Measurements from ENCODE around the gene HSD17B11.
"Not testable (repeated sequence)": the region's sequence is repeated elsewhere in the genome, so short reads cannot be mapped to it uniquely, and the experiment has no call there.

Gene HSD17B11

GRCh38 chr4:87391576-87392054, 627 bp upstream of the HSD17B11 start:
- no peak for DNase-seq

GRCh38 chr4:87390551-87390890, 467 bp downstream of the HSD17B11 start:
- CTCF ChIA-PET: interaction anchor here (0.8 to 1.6 kb wide), 6 partner anchors 13 to 462 kb away, joined by 3 to 7 read pairs (median 4); partner anchors contain the start of gene NUDT9
- H3K9me3 Mint-ChIP-seq: peaks cover 2% of the 10 kb centered on the region
- peak overlapping the region; percentile 74 for H3K27ac Mint-ChIP-seq
- DNase-seq: no peak
- peaks cover 13% of the 10 kb centered on the region for H3K36me3 Mint-ChIP-seq
- H3K27me3 Mint-ChIP-seq: peaks cover 11% of the 10 kb centered on the region
- H3K4me3 Mint-ChIP-seq: peak overlapping the region; percentile 88
- peaks cover 41% of the 10 kb centered on the region for H3K4me1 Mint-ChIP-seq

More at GRCh38 chr4:87391576-87392054, 627 bp upstream of the HSD17B11 start:
- Mint-ChIP-seq H3K36me3 (peaks cover 12% of the 10 kb centered on the region), H3K4me1 (peaks cover 38% of the 10 kb centered on the region), H3K9me3 (peaks cover 2% of the 10 kb centered on the region), H3K4me3 (peak overlapping the region; percentile 88), H3K27ac (peak overlapping the region; percentile 74), H3K27me3 (peaks cover 11% of the 10 kb centered on the region)
- CTCF ChIA-PET: interaction anchor here (0.7 to 1.6 kb wide), 6 partner anchors 10 to 401 kb away, joined by 3 to 7 read pairs (median 4); partner anchors contain the start of gene NUDT9

- H3K9me3 Mint-ChIP-seq, DNase-seq, H3K27me3 Mint-ChIP-seq: not testable (repeated sequence)
- H3K36me3 Mint-ChIP-seq: peaks cover 16% of the 10 kb centered on the region
- CTCF ChIA-PET: interaction anchor here (1.3 to 1.4 kb wide), 3 partner anchors 13 to 462 kb away, joined by 3 to 7 read pairs (median 7); no protein-coding TSS in a partner anchor
- peak overlapping the region; percentile 74 for H3K27ac Mint-ChIP-seq
- H3K4me3 Mint-ChIP-seq: peak overlapping the region; percentile 88
- H3K4me1 Mint-ChIP-seq: peaks cover 42% of the 10 kb centered on the region
Observed at GRCh38 chr4:87390055-87390454, 933 bp downstream of the HSD17B11 start.

GRCh38 chr4:87388901-87389300, 2.1 kb downstream of the HSD17B11 start:
- H3K9me3 Mint-ChIP-seq: peaks cover 2% of the 10 kb centered on the region
- CTCF ChIA-PET: interaction anchor here (0.7 to 1.5 kb wide), 3 partner anchors 8 to 33 kb away, joined by 3 to 5 read pairs (median 3); partner anchors contain the start of gene NUDT9
- peaks cover 42% of the 10 kb centered on the region for H3K4me1 Mint-ChIP-seq
- H3K36me3 Mint-ChIP-seq: peaks cover 21% of the 10 kb centered on the region
- H3K27ac Mint-ChIP-seq: no peak overlapping the region
- peak overlapping the region; percentile 88 for H3K4me3 Mint-ChIP-seq
- DNase-seq: no peak
- H3K27me3 Mint-ChIP-seq: peaks cover 6% of the 10 kb centered on the region

GRCh38 chr4:87387237-87387636, 3.8 kb downstream of the HSD17B11 start:
- Mint-ChIP-seq H3K27me3 (peaks cover 6% of the 10 kb centered on the region), H3K9me3 (peaks cover 2% of the 10 kb centered on the region), H3K27ac (no peak overlapping the region), H3K36me3 (peaks cover 29% of the 10 kb centered on the region), H3K4me3 (no peak overlapping the region), H3K4me1 (peaks cover 42% of the 10 kb centered on the region)
- no peak for DNase-seq
- CTCF ChIA-PET: interaction anchor here (0.8 to 1.1 kb wide), 2 partner anchors 9 to 11 kb away, joined by 3 read pairs; no protein-coding TSS in a partner anchor

GRCh38 chr4:87384466-87385132, 6.4 kb downstream of the HSD17B11 start:
- H3K4me3 Mint-ChIP-seq, DNase-seq, H3K9me3 Mint-ChIP-seq, H3K27me3 Mint-ChIP-seq, H3K27ac Mint-ChIP-seq, CTCF ChIA-PET: not testable (repeated sequence)
- peaks cover 36% of the 10 kb centered on the region for H3K36me3 Mint-ChIP-seq
- peaks cover 28% of the 10 kb centered on the region for H3K4me1 Mint-ChIP-seq

- H3K36me3 Mint-ChIP-seq: peaks cover 31% of the 10 kb centered on the region
- no peak overlapping the region for H3K27ac Mint-ChIP-seq
- peaks cover 2% of the 10 kb centered on the region for H3K9me3 Mint-ChIP-seq
- no peak for DNase-seq
- peaks cover 15% of the 10 kb centered on the region for H3K4me1 Mint-ChIP-seq
- no peak overlapping the region for H3K4me3 Mint-ChIP-seq
- CTCF ChIA-PET: no interaction called here
- H3K27me3 Mint-ChIP-seq: no peaks in the 10 kb centered on the region
Observed at GRCh38 chr4:87382931-87383330, 8.1 kb downstream of the HSD17B11 start.

- CTCF ChIA-PET: interaction anchor here (1.2 kb wide), 1 partner anchor 43 kb away, joined by 3 read pairs; no protein-coding TSS in a partner anchor
- no peak for DNase-seq
- Mint-ChIP-seq H3K27ac (no peak overlapping the region), H3K27me3 (no peaks in the 10 kb centered on the region), H3K36me3 (peaks cover 25% of the 10 kb centered on the region), H3K4me3 (no peak overlapping the region), H3K4me1 (peaks cover 9% of the 10 kb centered on the region), H3K9me3 (peaks cover under 1% of the 10 kb centered on the region)
Observed at GRCh38 chr4:87382116-87382515, 8.9 kb downstream of the HSD17B11 start.

- DNase-seq: no peak
- Mint-ChIP-seq H3K27me3 (no peaks in the 10 kb centered on the region), H3K4me1 (no peaks in the 10 kb centered on the region), H3K27ac (no peak overlapping the region), H3K36me3 (peaks cover 7% of the 10 kb centered on the region), H3K9me3 (no peaks in the 10 kb centered on the region), H3K4me3 (no peak overlapping the region)
- CTCF ChIA-PET: interaction anchor here (0.7 to 4.2 kb wide), 3 partner anchors 10 to 87 kb away, joined by 3 to 47 read pairs (median 7); partner anchors contain the start of gene HSD17B11
Observed at GRCh38 chr4:87377816-87378215, 13.2 kb downstream of the HSD17B11 start.

- H3K27me3 Mint-ChIP-seq: no peaks in the 10 kb centered on the region
- H3K4me1 Mint-ChIP-seq: no peaks in the 10 kb centered on the region
- no peak overlapping the region for H3K4me3 Mint-ChIP-seq
- peaks cover 11% of the 10 kb centered on the region for H3K36me3 Mint-ChIP-seq
- DNase-seq: no peak
- no peaks in the 10 kb centered on the region for H3K9me3 Mint-ChIP-seq
- CTCF ChIA-PET: interaction anchor here (0.6 to 4.2 kb wide), 25 partner anchors 11 to 1788 kb away, joined by 3 to 47 read pairs (median 4); partner anchors contain the start of genes HSD17B11 and NUDT9
- H3K27ac Mint-ChIP-seq: no peak overlapping the region
Observed at GRCh38 chr4:87375719-87376291, 15.2 kb downstream of the HSD17B11 start.

GRCh38 chr4:87370068-87370467, 20.9 kb downstream of the HSD17B11 start:
- Mint-ChIP-seq H3K4me1 (no peaks in the 10 kb centered on the region), H3K4me3 (no peak overlapping the region), H3K36me3 (peaks cover 30% of the 10 kb centered on the region), H3K27me3 (no peaks in the 10 kb centered on the region), H3K27ac (no peak overlapping the region), H3K9me3 (no peaks in the 10 kb centered on the region)
- CTCF ChIA-PET: interaction anchor here (1.2 kb wide), 1 partner anchor 16 kb away, joined by 4 read pairs; no protein-coding TSS in a partner anchor
- no peak for DNase-seq

GRCh38 chr4:87366521-87367162, 24.3 kb downstream of the HSD17B11 start:
- DNase-seq: no peak
- H3K4me1 Mint-ChIP-seq: no peaks in the 10 kb centered on the region
- CTCF ChIA-PET: no interaction called here
- H3K27ac Mint-ChIP-seq: no peak overlapping the region
- no peak overlapping the region for H3K4me3 Mint-ChIP-seq
- H3K27me3 Mint-ChIP-seq: no peaks in the 10 kb centered on the region
- no peaks in the 10 kb centered on the region for H3K9me3 Mint-ChIP-seq
- peaks cover 43% of the 10 kb centered on the region for H3K36me3 Mint-ChIP-seq

GRCh38 chr4:87365348-87365747, 25.6 kb downstream of the HSD17B11 start:
- H3K36me3 Mint-ChIP-seq: peaks cover 41% of the 10 kb centered on the region
- H3K4me3 Mint-ChIP-seq: no peak overlapping the region
- no peak overlapping the region for H3K27ac Mint-ChIP-seq
- no peak for DNase-seq
- H3K9me3 Mint-ChIP-seq: no peaks in the 10 kb centered on the region
- no peaks in the 10 kb centered on the region for H3K27me3 Mint-ChIP-seq
- H3K4me1 Mint-ChIP-seq: no peaks in the 10 kb centered on the region
- CTCF ChIA-PET: interaction anchor here (0.7 kb wide), 1 partner anchor 101 kb away, joined by 3 read pairs; no protein-coding TSS in a partner anchor

GRCh38 chr4:87363552-87363951, 27.4 kb downstream of the HSD17B11 start:
- Mint-ChIP-seq H3K4me1 (no peaks in the 10 kb centered on the region), H3K9me3 (no peaks in the 10 kb centered on the region), H3K27ac (no peak overlapping the region), H3K36me3 (peaks cover 39% of the 10 kb centered on the region), H3K4me3 (no peak overlapping the region), H3K27me3 (no peaks in the 10 kb centered on the region)
- CTCF ChIA-PET: interaction anchor here (0.9 to 2.8 kb wide), 2 partner anchors 12 to 213 kb away, joined by 3 to 13 read pairs; no protein-coding TSS in a partner anchor
- DNase-seq: no peak
